AG09319 (cell line): ENCODE results near the gene PRICKLE1.

Source experiments
- DNase-seq: peaks from one replicate; pipeline ENCODE4 v3.0.0-alpha.2; 2010; ENCODE audit warnings: low read depth; ENCODE audit errors: extremely low read depth
- CTCF ChIP-seq: IDR thresholded peaks from 2 replicates; pipeline ENCODE4 v1.5.1; 2011; ENCODE audit warnings: low read depth, mild to moderate bottlenecking, inconsistent platforms, low read length, moderate library complexity

Gene PRICKLE1

GRCh38 chr12:42583016-42583415 lies 6.5 kb downstream of the PRICKLE1 start:
- no peak for DNase-seq
- TF ChIP-seq CTCF, result no peak

- no peak for DNase-seq
- TF ChIP-seq CTCF, result no peak
Measured at GRCh38 chr12:42582498-42582897, 7.0 kb downstream of the PRICKLE1 start.

- no peak for DNase-seq
- no peak for TF ChIP-seq CTCF
Measured at GRCh38 chr12:42582050-42582449, 7.5 kb downstream of the PRICKLE1 start.

GRCh38 chr12:42576374-42576773 lies 13.2 kb downstream of the PRICKLE1 start:
- no peak for DNase-seq
- TF ChIP-seq CTCF, result no peak

GRCh38 chr12:42575717-42576116 lies 13.8 kb downstream of the PRICKLE1 start:
- TF ChIP-seq CTCF, result no peak
- DNase-seq, result no peak

- TF ChIP-seq CTCF, result no peak
Measured at GRCh38 chr12:42574851-42575266, 14.7 kb downstream of the PRICKLE1 start.

GRCh38 chr12:42571327-42572009 lies 18.1 kb downstream of the PRICKLE1 start:
- TF ChIP-seq CTCF, result no peak
- DNase-seq, result no peak

More at GRCh38 chr12:42574851-42575266, 14.7 kb downstream of the PRICKLE1 start:
- no peak for DNase-seq
